Calu3 (cell line): Measurements from ENCODE around the gene CYGB. TPM values are rescaled to one million over a fixed set of nuclear protein-coding genes. Genes with fewer than 3 reads are reported as not detected.
A peak's percentile ranks its signal among the peaks of the same experiment; 100 is the strongest.

Experiments used
- BruUV-seq: library from RNA; stranded (reverse); fragments of 400-500 nt; replicated peaks from 2 replicates; lab custom pipeline; 2021; lab: Mats Ljungman, UMichigan
- CTCF ChIA-PET: fragments of 300-600 bp; sonication (Branson Sonifier 250); formaldehyde crosslinking; loops from one replicate; lab custom pipeline; 2022; ENCODE audit warnings: antibody characterized with exemption; lab: Charles Lee
- DNase-seq: peaks from one replicate; pipeline ENCODE4 v3.0.0; 2022
- H3K27ac Mint-ChIP-seq: one replicate; pipeline ENCODE4 v1.8.0; 2022; ENCODE audit warnings: mixed read lengths; ENCODE audit not compliant: unreplicated experiment
- H3K27me3 Mint-ChIP-seq: one replicate; pipeline ENCODE4 v1.8.0; 2022; ENCODE audit warnings: mixed read lengths; ENCODE audit not compliant: unreplicated experiment
- H3K36me3 Mint-ChIP-seq: one replicate; pipeline ENCODE4 v1.8.0; 2022; ENCODE audit warnings: mild to moderate bottlenecking, moderate library complexity, mixed read lengths; ENCODE audit not compliant: insufficient read depth, unreplicated experiment
- H3K4me1 Mint-ChIP-seq: one replicate; pipeline ENCODE4 v1.8.0; 2022; ENCODE audit warnings: mild to moderate bottlenecking, low read depth, mixed read lengths; ENCODE audit not compliant: unreplicated experiment
- H3K4me3 Mint-ChIP-seq: one replicate; pipeline ENCODE4 v1.8.0; 2022; ENCODE audit warnings: mild to moderate bottlenecking, low read depth, moderate library complexity, mixed read lengths; ENCODE audit not compliant: unreplicated experiment
- H3K9me3 Mint-ChIP-seq: one replicate; pipeline ENCODE4 v1.8.0; 2022; ENCODE audit warnings: low read depth, mixed read lengths; ENCODE audit not compliant: unreplicated experiment
- CTCF ChIP-seq: fragments of 200-600 bp; IDR thresholded peaks from one replicate; pipeline ENCODE4 v1.8.0; 2022; ENCODE audit warnings: antibody characterized with exemption; ENCODE audit not compliant: unreplicated experiment
- intact Hi-C: fragments of 100-400 bp; cut with micrococcal nuclease; formaldehyde crosslinking; loops from one replicate; pipeline ENCODE4 v1.10.0; 2022; ENCODE audit not compliant: unreplicated experiment
- total RNA-seq: library from RNA; stranded (reverse); gene quantifications from 2 replicates; pipeline ENCODE4 v1.2.3, GENCODE V29; 2022

CYGB gene
- total RNA-seq, 1 experiment from 2014 or later, result not detected

GRCh38 chr17:76501018-76501826 lies 36.3 kb downstream of the CYGB start, which contains the start of gene RHBDF2:
Gene RHBDF2 (minus strand): TSS chr17:76501423. CDS start chr17:76481524, 19,899 bp downstream.
- peaks cover 44% of the 10 kb centered on the region for H3K4me1 Mint-ChIP-seq
- BruUV-seq, result no TSS peak
- intact Hi-C loops, result loop anchor here (5.0 kb wide), 1 partner anchor 94 kb away; no protein-coding TSS in a partner anchor
- no peak for TF ChIP-seq CTCF
- H3K36me3 Mint-ChIP-seq, result peaks cover 26% of the 10 kb centered on the region
- CTCF ChIA-PET, result interaction anchor here (1.4 kb wide), 1 partner anchor 8 kb away, joined by 3 read pairs; no protein-coding TSS in a partner anchor
- H3K9me3 Mint-ChIP-seq, result no peaks in the 10 kb centered on the region
- DNase-seq, result peak; percentile 98
- H3K27ac Mint-ChIP-seq, result peak within 1 kb of the TSS; percentile 81
- H3K4me3 Mint-ChIP-seq, result peak within 1 kb of the TSS; percentile 88
- H3K27me3 Mint-ChIP-seq, result no peaks in the 10 kb centered on the region

- no peak for TF ChIP-seq CTCF
- intact Hi-C loops, result loop anchor here (5.0 kb wide), 1 partner anchor 93 kb away; no protein-coding TSS in a partner anchor
- Mint-ChIP-seq H3K27me3 (no peaks in the 10 kb centered on the region), H3K4me3 (peak overlapping the region; percentile 88), H3K4me1 (peaks cover 44% of the 10 kb centered on the region), H3K9me3 (no peaks in the 10 kb centered on the region), H3K36me3 (peaks cover 26% of the 10 kb centered on the region), H3K27ac (peak overlapping the region; percentile 19)
- DNase-seq, result no peak
- no TSS peak for BruUV-seq
- CTCF ChIA-PET, result no interaction called here
These were observed 36.8 kb downstream of the CYGB start for GRCh38 chr17:76500747-76501017.

DNA sequence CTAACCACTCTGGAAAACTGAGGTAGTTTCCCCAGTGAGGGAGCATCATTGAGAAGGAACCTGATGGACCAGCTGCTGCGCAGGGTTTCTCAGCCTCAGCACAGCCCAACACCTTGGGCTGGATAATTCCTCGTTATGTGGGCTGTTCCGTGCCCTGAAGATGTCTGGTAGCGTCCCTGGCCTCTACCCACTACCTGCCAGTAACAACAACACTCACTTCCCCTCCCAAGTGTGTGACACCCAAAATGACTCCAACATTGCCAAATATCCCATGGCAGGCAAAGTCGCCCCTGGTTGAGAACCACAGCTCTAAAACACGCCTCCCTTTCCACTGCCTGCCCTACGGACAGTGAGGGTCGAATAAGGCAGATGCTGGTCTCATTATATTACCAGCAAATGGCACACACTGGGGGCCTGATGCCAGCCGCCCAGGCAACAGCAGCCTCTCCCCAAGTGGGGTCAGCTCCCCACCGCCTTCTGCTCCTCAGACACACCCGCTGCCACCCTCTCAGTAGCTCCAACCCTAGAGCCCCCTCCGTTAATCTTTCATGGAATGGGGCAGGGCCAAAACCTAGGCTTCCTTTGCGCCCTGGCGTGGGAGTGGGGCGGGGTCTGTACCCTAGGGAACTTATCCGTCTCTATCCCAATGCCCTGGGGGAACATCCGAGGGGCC lies 37.3 kb downstream of the CYGB start:
- H3K4me1 Mint-ChIP-seq, result peaks cover 44% of the 10 kb centered on the region
- H3K36me3 Mint-ChIP-seq, result peaks cover 26% of the 10 kb centered on the region
- H3K27me3 Mint-ChIP-seq, result no peaks in the 10 kb centered on the region
- CTCF ChIA-PET, result interaction anchor here (0.5 to 1.0 kb wide), 3 partner anchors 42 to 752 kb away, joined by 3 read pairs; no protein-coding TSS in a partner anchor
- peak overlapping the region; percentile 19 for H3K27ac Mint-ChIP-seq
- intact Hi-C loops, result loop anchor here (5.0 kb wide), 1 partner anchor 93 kb away; no protein-coding TSS in a partner anchor
- H3K9me3 Mint-ChIP-seq, result no peaks in the 10 kb centered on the region
- BruUV-seq, result TSS peak; percentile 19
- DNase-seq, result no peak
- peak overlapping the region; percentile 88 for H3K4me3 Mint-ChIP-seq
- no peak for TF ChIP-seq CTCF

DNA sequence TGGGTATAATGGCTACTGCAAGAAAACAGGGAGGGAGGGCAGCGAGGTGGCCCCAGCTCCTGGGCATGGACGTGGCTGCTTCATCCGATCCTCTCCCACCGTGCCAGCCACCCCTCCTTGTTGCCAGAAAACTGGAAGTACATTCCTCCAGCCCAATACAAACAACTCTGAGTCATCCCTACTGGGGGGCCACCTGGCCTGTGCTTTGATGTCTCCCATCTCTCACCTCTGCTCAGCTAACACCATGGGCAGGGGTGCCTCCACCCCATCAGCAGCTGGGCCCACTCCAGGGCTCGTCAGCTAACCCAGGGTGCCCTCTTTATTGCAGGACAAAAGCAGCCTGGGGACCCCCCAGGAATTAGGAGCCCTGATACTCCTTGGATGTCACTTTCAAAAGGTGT lies 38.2 kb downstream of the CYGB start:
- intact Hi-C loops, result no loop called here
- no peaks in the 10 kb centered on the region for H3K9me3 Mint-ChIP-seq
- H3K27ac Mint-ChIP-seq, result no peak overlapping the region
- TF ChIP-seq CTCF, result no peak
- no TSS peak for BruUV-seq
- H3K27me3 Mint-ChIP-seq, result no peaks in the 10 kb centered on the region
- peaks cover 26% of the 10 kb centered on the region for H3K36me3 Mint-ChIP-seq
- peak overlapping the region; percentile 88 for H3K4me3 Mint-ChIP-seq
- H3K4me1 Mint-ChIP-seq, result peaks cover 44% of the 10 kb centered on the region
- no peak for DNase-seq
- CTCF ChIA-PET, result interaction anchor here (1.0 kb wide), 2 partner anchors 8 to 101 kb away, joined by 3 read pairs; no protein-coding TSS in a partner anchor
